Measurements from ENCODE around the gene LRRC70. TPM values are rescaled to one million over a fixed set of nuclear protein-coding genes. Genes with fewer than 3 reads are reported as not detected.

The LRRC70 gene
- polyA plus RNA-seq, 1 donor from 2014 or later = 2.2 TPM

- H3F3A ChIP-seq (ENCODE audit: insufficient read depth, low read length, poor library complexity, severe bottlenecking) = no peaks in the 10 kb centered on the region
- no peak overlapping the region for H3K4me2 ChIP-seq (ENCODE audit: low read length)
- H3K9ac ChIP-seq (ENCODE audit: low read length) = no peak overlapping the region
- no peaks in the 10 kb centered on the region for H3K9me3 ChIP-seq (ENCODE audit: low read length)
- H2AFZ ChIP-seq (ENCODE audit: low read depth, low read length) = no peak overlapping the region
- no peaks in the 10 kb centered on the region for H3K36me3 ChIP-seq (ENCODE audit: insufficient read depth, low read length)
- no peak overlapping the region for H3K4me3 ChIP-seq (ENCODE audit: low read length)
- no peaks in the 10 kb centered on the region for H3K27me3 ChIP-seq (ENCODE audit: insufficient read depth, low read depth, low read length)
- no peak overlapping the region for H3K27ac ChIP-seq (ENCODE audit: low read length)
- H3K79me2 ChIP-seq (replicated peaks; ENCODE audit: insufficient read depth, low read length) = no peaks in the 10 kb centered on the region
- H3K9me2 ChIP-seq (ENCODE audit: insufficient read depth, low read length) = no peaks in the 10 kb centered on the region
- H4K20me1 ChIP-seq (ENCODE audit: insufficient read depth) = no peaks in the 10 kb centered on the region
- TF ChIP-seq TAF1 (IDR thresholded peaks at IDR 0.05; ENCODE audit: low read depth) (no peak), POLR2AphosphoS5 (IDR thresholded peaks at IDR 0.05) (no peak), CTCF (IDR thresholded peaks at IDR 0.05; ENCODE audit: poor library complexity, severe bottlenecking) (no peak), EZH2 (IDR thresholded peaks at IDR 0.05; ENCODE audit: borderline replicate concordance, insufficient read depth, low read length, poor library complexity, severe bottlenecking) (no peak), MXI1 (conservative IDR thresholded peaks at IDR 0.05; ENCODE audit: poor library complexity, severe bottlenecking) (no peak), RAD21 (conservative IDR thresholded peaks at IDR 0.05) (no peak), SMC3 (conservative IDR thresholded peaks at IDR 0.05; ENCODE audit: poor library complexity) (no peak), REST (IDR thresholded peaks at IDR 0.05; ENCODE audit: borderline replicate concordance) (no peak), EP300 (conservative IDR thresholded peaks at IDR 0.05; ENCODE audit: poor library complexity, severe bottlenecking) (no peak)
Observed at GRCh38 chr5:62590387-62590786, 11.8 kb downstream of the LRRC70 start.

GRCh38 chr5:62592558-62592957 lies 13.9 kb downstream of the LRRC70 start:
- TF ChIP-seq MXI1 (conservative IDR thresholded peaks at IDR 0.05; ENCODE audit: poor library complexity, severe bottlenecking) = no peak
- no peak overlapping the region for H3K4me3 ChIP-seq (ENCODE audit: low read length)
- H3K4me2 ChIP-seq (ENCODE audit: low read length) = no peak overlapping the region
- H3K9me2 ChIP-seq (ENCODE audit: insufficient read depth, low read length) = no peaks in the 10 kb centered on the region
- no peaks in the 10 kb centered on the region for H3K79me2 ChIP-seq (replicated peaks; ENCODE audit: insufficient read depth, low read length)
- no peak overlapping the region for H2AFZ ChIP-seq (ENCODE audit: low read depth, low read length)
- no peaks in the 10 kb centered on the region for H3K9me3 ChIP-seq (ENCODE audit: low read length)
- H4K20me1 ChIP-seq (ENCODE audit: insufficient read depth) = no peaks in the 10 kb centered on the region
- no peaks in the 10 kb centered on the region for H3F3A ChIP-seq (ENCODE audit: insufficient read depth, low read length, poor library complexity, severe bottlenecking)
- H3K9ac ChIP-seq (ENCODE audit: low read length) = no peak overlapping the region
- no peaks in the 10 kb centered on the region for H3K36me3 ChIP-seq (ENCODE audit: insufficient read depth, low read length)
- no peaks in the 10 kb centered on the region for H3K27me3 ChIP-seq (ENCODE audit: insufficient read depth, low read depth, low read length)
- no peak overlapping the region for H3K27ac ChIP-seq (ENCODE audit: low read length)

DNA sequence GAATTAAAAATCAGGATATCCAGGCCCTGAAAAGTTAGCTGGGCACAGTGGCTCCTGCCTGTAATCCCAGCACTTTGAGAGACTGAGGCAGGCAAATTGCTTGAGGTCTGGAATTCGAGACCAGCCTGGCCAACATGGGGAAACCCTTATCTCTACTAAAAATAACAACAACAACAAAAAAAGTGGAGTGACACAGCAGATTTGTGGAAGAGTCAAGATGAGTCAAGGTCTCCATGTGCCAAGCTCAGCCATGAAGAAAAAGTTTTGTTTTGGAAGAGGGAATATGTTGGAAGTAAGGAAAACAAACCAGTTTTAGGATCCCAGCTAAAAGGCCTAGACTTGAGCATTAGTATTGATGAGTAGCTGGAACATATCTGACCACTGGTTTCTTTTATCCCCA lies 14.7 kb downstream of the LRRC70 start:
- Histone ChIP-seq H3K27ac (ENCODE audit: low read length) (no peak overlapping the region), H3K9ac (ENCODE audit: low read length) (no peak overlapping the region), H3K79me2 (replicated peaks; ENCODE audit: insufficient read depth, low read length) (no peaks in the 10 kb centered on the region), H4K20me1 (ENCODE audit: insufficient read depth) (no peaks in the 10 kb centered on the region), H3K36me3 (ENCODE audit: insufficient read depth, low read length) (no peaks in the 10 kb centered on the region), H3K4me2 (ENCODE audit: low read length) (no peak overlapping the region), H3F3A (ENCODE audit: insufficient read depth, low read length, poor library complexity, severe bottlenecking) (no peaks in the 10 kb centered on the region), H2AFZ (ENCODE audit: low read depth, low read length) (no peak overlapping the region), H3K27me3 (ENCODE audit: insufficient read depth, low read depth, low read length) (no peaks in the 10 kb centered on the region), H3K9me2 (ENCODE audit: insufficient read depth, low read length) (no peaks in the 10 kb centered on the region), H3K9me3 (ENCODE audit: low read length) (no peaks in the 10 kb centered on the region), H3K4me3 (ENCODE audit: low read length) (no peak overlapping the region)
- TF ChIP-seq POLR2AphosphoS5 (IDR thresholded peaks at IDR 0.05) (no peak), EZH2 (IDR thresholded peaks at IDR 0.05; ENCODE audit: borderline replicate concordance, insufficient read depth, low read length, poor library complexity, severe bottlenecking) (no peak)
